ENCODE data around the gene ADK.
"Not testable (repeated sequence)": the region's sequence is repeated elsewhere in the genome, so short reads cannot be mapped to it uniquely, and the experiment has no call there.

The ADK gene

DNA sequence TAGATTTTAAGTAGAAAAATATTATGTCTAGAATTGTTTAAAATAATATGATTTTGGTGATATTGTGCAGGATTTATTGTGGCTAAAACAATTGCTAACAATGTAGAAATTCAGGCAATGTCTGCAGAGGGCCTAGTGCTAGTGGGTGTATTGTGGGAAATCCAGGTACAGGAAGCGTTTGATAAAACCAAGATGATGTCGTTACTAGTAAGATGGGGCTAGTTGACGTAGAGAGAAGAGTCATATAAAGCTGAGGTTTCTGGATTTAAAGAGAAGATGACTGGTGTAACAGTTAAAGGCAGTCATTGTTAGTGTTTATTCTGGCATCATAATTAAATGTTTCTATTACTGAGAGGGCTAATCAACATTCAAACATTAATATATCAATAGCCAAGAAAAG is 43.5 kb downstream of the ADK start:
- H3K9me3 ChIP-seq (ENCODE audit: control insufficient read depth, insufficient read depth, low read length): no peaks in the 10 kb centered on the region
- H3K4me1 ChIP-seq (ENCODE audit: control insufficient read depth, insufficient read depth, low read length): peaks cover 5% of the 10 kb centered on the region
- H3K36me3 ChIP-seq (ENCODE audit: control insufficient read depth, insufficient read depth, low read length): no peaks in the 10 kb centered on the region
- H3K4me3 ChIP-seq (ENCODE audit: low read depth, low read length): no peak overlapping the region
- H3K9ac ChIP-seq (ENCODE audit: low read depth, low read length): no peak overlapping the region
- H3K27me3 ChIP-seq (ENCODE audit: control insufficient read depth, insufficient read depth, low read length): no peaks in the 10 kb centered on the region

DNA sequence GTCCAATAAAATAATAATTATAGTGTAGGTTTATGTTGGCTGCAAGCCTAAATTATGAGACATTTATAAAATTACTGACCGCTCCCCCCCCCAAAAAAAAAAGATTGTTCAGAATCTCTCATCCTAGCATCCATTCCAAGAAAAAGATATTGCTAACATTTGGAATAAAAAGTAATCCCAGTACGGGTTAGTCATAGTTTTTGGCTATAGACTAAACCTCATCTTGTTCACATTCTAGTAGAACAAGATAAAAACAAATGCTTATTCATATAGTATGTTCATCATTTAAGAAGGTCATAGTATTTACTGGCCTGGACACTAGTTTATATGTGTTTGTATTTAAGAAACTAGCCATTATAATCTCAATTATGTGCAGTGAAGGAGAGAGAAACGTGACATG is 44.0 kb downstream of the ADK start:
- no peak overlapping the region for H3K9ac ChIP-seq (ENCODE audit: low read depth, low read length)
- no peak overlapping the region for H3K4me3 ChIP-seq (ENCODE audit: low read depth, low read length)
- H3K4me1 ChIP-seq (ENCODE audit: control insufficient read depth, insufficient read depth, low read length): peaks cover 5% of the 10 kb centered on the region
- H3K9me3 ChIP-seq (ENCODE audit: control insufficient read depth, insufficient read depth, low read length): no peaks in the 10 kb centered on the region
- no peaks in the 10 kb centered on the region for H3K36me3 ChIP-seq (ENCODE audit: control insufficient read depth, insufficient read depth, low read length)
- H3K27me3 ChIP-seq (ENCODE audit: control insufficient read depth, insufficient read depth, low read length): no peaks in the 10 kb centered on the region

DNA sequence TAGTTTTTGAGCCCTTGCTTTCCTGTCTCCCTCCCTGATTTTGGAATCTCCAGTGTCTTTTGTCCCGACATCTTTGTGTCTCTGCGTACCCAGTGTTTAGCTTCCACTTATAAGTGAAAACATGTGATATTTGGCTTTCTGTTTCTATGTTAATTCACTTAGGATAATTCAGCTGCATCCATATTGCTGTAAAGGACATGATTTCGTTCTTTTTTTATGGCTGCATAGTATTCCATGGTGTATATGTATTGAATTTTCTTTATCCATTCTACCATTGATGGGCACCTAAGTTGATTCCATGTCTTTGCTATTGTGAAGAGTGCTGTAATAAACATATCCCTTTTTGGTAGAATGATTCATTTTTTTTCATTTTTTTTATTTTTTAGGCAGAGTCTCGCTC is 48.3 kb downstream of the ADK start:
- Histone ChIP-seq H3K27me3 (ENCODE audit: control insufficient read depth, insufficient read depth, low read length) (no peaks in the 10 kb centered on the region), H3K9me3 (ENCODE audit: control insufficient read depth, insufficient read depth, low read length) (no peaks in the 10 kb centered on the region), H3K36me3 (ENCODE audit: control insufficient read depth, insufficient read depth, low read length) (no peaks in the 10 kb centered on the region)

DNA sequence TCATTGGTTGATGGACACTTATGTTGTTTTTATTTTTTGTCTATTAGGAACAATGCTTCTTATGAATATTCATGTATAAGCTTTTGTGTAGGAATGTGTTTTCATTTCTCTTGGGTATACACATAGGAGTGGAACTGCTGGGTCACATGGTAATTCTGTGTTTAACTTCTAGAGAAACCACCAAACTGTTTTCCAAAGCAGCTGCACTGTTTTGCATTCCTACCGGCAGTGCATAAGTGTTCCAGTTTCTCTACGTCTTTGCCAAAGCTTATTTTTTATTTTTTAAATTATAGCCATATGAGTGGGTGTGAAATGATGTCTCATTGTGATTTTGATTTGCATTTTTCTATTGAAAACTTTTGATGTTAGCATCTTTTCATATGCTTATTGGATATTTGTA is 51.3 kb downstream of the ADK start:
- H3K9me3 ChIP-seq (ENCODE audit: control insufficient read depth, insufficient read depth, low read length): no peaks in the 10 kb centered on the region

More for the DNA sequence above, 48.3 kb downstream of the ADK start:
- no peak overlapping the region for H3K4me3 ChIP-seq (ENCODE audit: low read depth, low read length)
- H3K4me1 ChIP-seq (ENCODE audit: control insufficient read depth, insufficient read depth, low read length): no peaks in the 10 kb centered on the region
- no peak overlapping the region for H3K9ac ChIP-seq (ENCODE audit: low read depth, low read length)

DNA sequence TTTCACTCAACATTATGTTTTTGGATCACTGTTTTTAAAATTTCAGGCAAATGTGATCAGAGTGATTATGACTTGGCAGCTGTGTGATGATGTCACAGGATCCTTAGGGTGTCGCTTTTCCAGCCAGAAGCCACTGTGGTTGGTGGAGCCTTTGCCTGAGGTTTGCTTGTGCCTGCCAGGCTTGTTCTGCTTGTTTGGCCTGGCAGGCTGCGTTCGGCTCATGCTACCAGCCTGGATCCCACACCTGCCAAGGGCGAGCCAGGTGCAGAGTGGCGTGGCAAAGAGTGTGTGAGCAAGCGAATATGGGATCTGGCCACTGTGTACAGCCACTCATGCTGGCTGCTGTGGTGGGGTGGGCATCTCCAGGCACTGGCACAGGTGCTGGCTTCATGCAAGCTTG is 55.7 kb downstream of the ADK start:
- no peaks in the 10 kb centered on the region for H3K36me3 ChIP-seq (ENCODE audit: control insufficient read depth, insufficient read depth, low read length)
- no peaks in the 10 kb centered on the region for H3K4me1 ChIP-seq (ENCODE audit: control insufficient read depth, insufficient read depth, low read length)
- H3K9me3 ChIP-seq (ENCODE audit: control insufficient read depth, insufficient read depth, low read length): no peaks in the 10 kb centered on the region
- H3K4me3 ChIP-seq (ENCODE audit: low read depth, low read length): no peak overlapping the region
- no peak overlapping the region for H3K9ac ChIP-seq (ENCODE audit: low read depth, low read length)
- no peaks in the 10 kb centered on the region for H3K27me3 ChIP-seq (ENCODE audit: control insufficient read depth, insufficient read depth, low read length)

More for the DNA sequence above, 51.3 kb downstream of the ADK start:
- no peaks in the 10 kb centered on the region for H3K36me3 ChIP-seq (ENCODE audit: control insufficient read depth, insufficient read depth, low read length)
- H3K4me1 ChIP-seq (ENCODE audit: control insufficient read depth, insufficient read depth, low read length): no peaks in the 10 kb centered on the region
- no peak overlapping the region for H3K9ac ChIP-seq (ENCODE audit: low read depth, low read length)
- no peaks in the 10 kb centered on the region for H3K27me3 ChIP-seq (ENCODE audit: control insufficient read depth, insufficient read depth, low read length)
- H3K4me3 ChIP-seq (ENCODE audit: low read depth, low read length): no peak overlapping the region

DNA sequence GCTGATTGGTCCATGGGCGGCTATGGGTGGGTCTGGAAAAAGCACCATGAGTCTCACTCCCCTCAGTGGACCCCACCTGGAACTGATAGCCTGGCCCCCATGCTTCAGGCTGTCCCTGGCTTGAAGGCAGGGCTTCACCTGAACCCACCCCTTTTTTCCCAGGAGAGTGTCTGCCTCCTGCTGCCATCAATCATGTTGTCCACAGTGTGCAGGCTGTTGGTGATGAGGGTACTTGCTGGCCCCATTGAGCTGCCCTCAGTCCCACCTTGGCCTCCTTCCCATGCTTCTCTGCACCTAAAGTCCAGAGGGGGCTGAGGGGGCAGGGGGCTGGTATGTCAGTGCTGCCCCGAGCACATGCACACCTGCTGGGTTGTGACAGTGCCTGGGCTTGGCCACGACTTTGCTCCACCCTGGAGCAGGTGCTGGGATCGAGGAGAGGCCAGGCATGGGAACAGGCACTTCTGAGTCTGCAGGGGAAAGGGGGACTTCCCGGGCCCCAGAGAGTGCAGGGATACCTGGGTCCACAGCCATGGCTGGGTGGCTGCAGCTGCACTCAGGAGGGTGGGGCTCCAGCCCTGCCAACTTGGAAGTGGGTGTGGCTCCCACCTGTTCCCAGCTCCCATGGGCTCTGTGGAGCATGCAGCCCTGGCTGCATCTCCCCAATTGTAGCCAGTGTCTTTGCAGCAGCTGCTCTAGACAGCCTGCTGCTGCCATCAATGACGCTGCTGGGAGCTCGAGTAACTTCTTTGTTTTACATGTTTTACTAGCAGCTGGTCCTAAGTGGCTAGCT is 56.9 kb downstream of the ADK start:
- Histone ChIP-seq H3K36me3 (ENCODE audit: control insufficient read depth, insufficient read depth, low read length) (no peaks in the 10 kb centered on the region), H3K27me3 (ENCODE audit: control insufficient read depth, insufficient read depth, low read length) (no peaks in the 10 kb centered on the region), H3K9me3 (ENCODE audit: control insufficient read depth, insufficient read depth, low read length) (no peaks in the 10 kb centered on the region), H3K4me3 (ENCODE audit: low read depth, low read length) (no peak overlapping the region), H3K4me1 (ENCODE audit: control insufficient read depth, insufficient read depth, low read length) (no peaks in the 10 kb centered on the region), H3K9ac (ENCODE audit: low read depth, low read length) (no peak overlapping the region)

DNA sequence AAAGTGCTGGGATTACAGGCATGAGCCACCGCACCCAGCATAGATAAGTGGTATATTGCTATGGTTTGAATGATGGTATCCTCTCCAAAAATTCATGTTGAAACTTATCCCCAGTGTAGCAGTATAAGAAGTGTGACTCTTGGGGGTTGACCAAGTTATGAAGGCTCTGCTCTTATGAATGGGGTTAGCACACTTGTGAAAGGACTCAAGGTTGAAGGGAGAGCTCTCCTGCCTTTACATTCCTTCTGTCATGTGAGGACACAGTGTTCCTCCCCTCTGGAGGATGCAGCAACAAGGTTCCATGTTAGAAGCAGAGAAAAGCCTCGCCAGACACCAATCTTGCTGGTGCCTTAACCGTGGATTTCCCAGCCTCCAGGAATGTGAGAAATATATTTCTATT is 58.0 kb downstream of the ADK start:
- Histone ChIP-seq H3K4me3 (ENCODE audit: low read depth, low read length) (no peak overlapping the region), H3K36me3 (ENCODE audit: control insufficient read depth, insufficient read depth, low read length) (no peaks in the 10 kb centered on the region), H3K27me3 (ENCODE audit: control insufficient read depth, insufficient read depth, low read length) (no peaks in the 10 kb centered on the region), H3K4me1 (ENCODE audit: control insufficient read depth, insufficient read depth, low read length) (no peaks in the 10 kb centered on the region), H3K9me3 (ENCODE audit: control insufficient read depth, insufficient read depth, low read length) (no peaks in the 10 kb centered on the region), H3K9ac (ENCODE audit: low read depth, low read length) (no peak overlapping the region)

DNA sequence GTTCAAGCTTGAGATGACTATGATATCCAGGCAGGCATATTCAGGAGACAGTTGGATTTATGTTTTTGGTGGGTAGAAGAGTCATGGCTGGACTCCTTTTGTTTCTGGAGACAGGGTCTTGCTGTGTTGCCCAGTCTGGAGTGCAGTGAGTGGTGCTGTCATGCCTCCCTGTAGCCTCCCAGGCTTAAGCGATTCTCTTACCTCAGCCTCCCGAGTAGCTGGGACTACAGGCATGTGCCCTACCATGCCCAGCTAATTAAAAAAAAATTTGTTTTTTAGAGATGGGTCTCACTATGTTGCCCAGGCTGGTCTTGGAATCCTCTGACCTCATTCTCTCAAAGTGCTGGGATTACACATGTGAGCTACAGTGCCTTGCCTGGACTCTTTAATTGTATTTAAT is 62.0 kb downstream of the ADK start:
- no peaks in the 10 kb centered on the region for H3K36me3 ChIP-seq (ENCODE audit: control insufficient read depth, insufficient read depth, low read length)
- no peak overlapping the region for H3K4me3 ChIP-seq (ENCODE audit: low read depth, low read length)
- no peaks in the 10 kb centered on the region for H3K4me1 ChIP-seq (ENCODE audit: control insufficient read depth, insufficient read depth, low read length)
- no peak overlapping the region for H3K9ac ChIP-seq (ENCODE audit: low read depth, low read length)
- H3K9me3 ChIP-seq (ENCODE audit: control insufficient read depth, insufficient read depth, low read length): peaks cover 4% of the 10 kb centered on the region
- no peaks in the 10 kb centered on the region for H3K27me3 ChIP-seq (ENCODE audit: control insufficient read depth, insufficient read depth, low read length)

DNA sequence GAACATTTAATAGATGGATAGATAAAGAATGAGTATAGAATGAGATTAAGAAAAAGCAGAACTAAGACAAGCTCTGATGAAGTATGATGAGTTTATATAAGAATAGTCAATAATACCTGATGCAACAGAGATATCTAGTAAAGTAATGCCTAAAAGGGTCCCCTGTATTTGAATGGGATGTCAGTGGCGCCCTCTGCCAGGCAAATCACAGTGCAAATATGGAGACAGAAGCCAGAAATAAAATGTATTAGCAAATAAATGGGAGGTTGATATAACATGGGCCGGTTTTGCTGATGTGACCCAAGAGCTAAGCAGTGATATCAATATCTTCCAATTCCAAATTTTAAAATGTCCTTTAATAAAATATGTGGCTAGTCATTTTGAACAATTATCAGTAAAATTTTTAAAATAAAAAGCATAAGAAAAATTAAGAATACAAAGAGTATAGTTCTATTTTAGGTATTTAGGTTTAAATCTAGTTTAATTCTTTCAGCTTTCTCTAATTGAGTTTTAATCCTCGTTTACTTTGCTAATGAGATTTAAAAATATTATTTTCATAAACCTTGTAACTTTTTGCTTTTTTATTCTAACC is 62.6 kb downstream of the ADK start:
- Histone ChIP-seq H3K9ac (ENCODE audit: low read depth, low read length) (no peak overlapping the region), H3K27me3 (ENCODE audit: control insufficient read depth, insufficient read depth, low read length) (no peaks in the 10 kb centered on the region)

DNA sequence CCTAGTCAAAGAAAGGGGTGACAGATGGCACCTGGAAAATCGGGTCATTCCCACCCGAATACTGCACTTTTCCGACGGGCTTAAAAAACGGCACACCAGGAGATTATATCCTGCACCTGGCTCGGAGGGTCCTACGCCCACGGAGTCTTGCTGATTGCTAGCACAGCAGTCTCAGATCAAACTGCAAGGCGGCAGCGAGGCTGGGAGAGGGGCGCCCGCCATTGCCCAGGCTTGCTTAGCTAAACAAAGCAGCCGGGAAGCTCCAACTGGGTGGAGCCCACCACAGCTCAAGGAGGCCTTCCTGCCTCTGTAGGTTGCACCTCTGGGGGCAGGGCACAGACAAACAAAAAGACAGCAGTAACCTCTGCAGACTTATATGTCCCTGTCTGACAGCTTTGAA is 66.1 kb downstream of the ADK start:
- not testable (repeated sequence) for H3K27me3 ChIP-seq (ENCODE audit: control insufficient read depth, insufficient read depth, low read length)

More for the DNA sequence above, 62.6 kb downstream of the ADK start:
- H3K4me3 ChIP-seq (ENCODE audit: low read depth, low read length): no peak overlapping the region
- peaks cover 4% of the 10 kb centered on the region for H3K9me3 ChIP-seq (ENCODE audit: control insufficient read depth, insufficient read depth, low read length)
- H3K36me3 ChIP-seq (ENCODE audit: control insufficient read depth, insufficient read depth, low read length): no peaks in the 10 kb centered on the region
- H3K4me1 ChIP-seq (ENCODE audit: control insufficient read depth, insufficient read depth, low read length): no peaks in the 10 kb centered on the region

DNA sequence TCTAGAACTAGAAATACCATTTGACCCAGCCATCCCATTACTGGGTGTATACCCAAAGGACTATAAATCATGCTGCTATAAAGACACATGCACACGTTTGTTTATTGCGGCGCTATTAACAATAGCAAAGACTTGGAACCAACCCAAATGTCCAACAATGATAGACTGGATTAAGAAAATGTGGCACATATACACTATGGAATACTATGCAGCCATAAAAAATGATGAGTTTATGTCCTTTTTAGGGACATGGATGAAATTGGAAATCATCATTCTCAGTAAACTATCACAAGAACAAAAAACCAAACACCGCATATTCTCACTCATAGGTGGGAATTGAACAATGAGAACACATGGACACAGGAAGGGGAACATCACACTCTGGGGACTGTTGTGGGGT is 71.4 kb downstream of the ADK start:
- H3K4me1 ChIP-seq (ENCODE audit: control insufficient read depth, insufficient read depth, low read length); H3K9ac ChIP-seq (ENCODE audit: low read depth, low read length); H3K36me3 ChIP-seq (ENCODE audit: control insufficient read depth, insufficient read depth, low read length); H3K4me3 ChIP-seq (ENCODE audit: low read depth, low read length); H3K27me3 ChIP-seq (ENCODE audit: control insufficient read depth, insufficient read depth, low read length); H3K9me3 ChIP-seq (ENCODE audit: control insufficient read depth, insufficient read depth, low read length): not testable (repeated sequence)

More for the DNA sequence above, 66.1 kb downstream of the ADK start:
- H3K36me3 ChIP-seq (ENCODE audit: control insufficient read depth, insufficient read depth, low read length); H3K4me1 ChIP-seq (ENCODE audit: control insufficient read depth, insufficient read depth, low read length); H3K9ac ChIP-seq (ENCODE audit: low read depth, low read length); H3K4me3 ChIP-seq (ENCODE audit: low read depth, low read length); H3K9me3 ChIP-seq (ENCODE audit: control insufficient read depth, insufficient read depth, low read length): not testable (repeated sequence)

DNA sequence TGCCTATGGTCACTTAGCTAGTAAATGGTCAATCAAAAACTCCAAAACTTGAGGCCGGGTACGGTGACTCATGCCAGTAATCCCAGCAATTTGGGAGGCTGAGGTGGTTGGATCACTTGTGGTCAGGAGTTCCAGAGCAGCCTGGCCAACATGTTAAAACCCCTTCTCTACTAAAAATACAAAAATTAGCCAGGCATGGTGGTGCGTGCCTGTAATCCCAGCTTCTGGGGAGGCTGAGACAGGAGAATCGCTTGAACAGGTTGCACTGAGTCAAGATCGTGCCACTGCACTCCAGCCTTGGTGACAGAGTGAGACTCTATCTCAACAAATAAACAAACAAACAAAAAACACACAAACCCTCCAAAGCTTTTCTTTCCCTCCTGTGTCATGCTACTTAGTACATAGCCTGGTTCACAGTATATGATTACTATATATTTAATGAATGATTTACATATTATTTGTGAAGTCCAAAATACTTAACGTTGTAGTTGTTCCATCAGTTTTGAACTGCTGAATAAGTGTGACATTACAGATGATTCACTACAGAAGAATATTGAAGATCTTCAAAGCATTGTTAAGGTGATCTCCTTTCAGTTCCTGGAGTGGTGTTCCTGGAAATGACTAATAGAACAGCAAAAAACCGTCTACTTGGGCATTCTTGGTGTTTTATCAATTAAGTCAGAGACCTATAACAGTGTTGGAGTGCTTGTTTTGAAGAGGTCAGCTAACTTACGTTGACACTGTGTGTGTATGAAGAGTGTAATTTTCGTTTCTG is 72.9 kb downstream of the ADK start:
- no peaks in the 10 kb centered on the region for H3K27me3 ChIP-seq (ENCODE audit: control insufficient read depth, insufficient read depth, low read length)
- H3K9me3 ChIP-seq (ENCODE audit: control insufficient read depth, insufficient read depth, low read length): no peaks in the 10 kb centered on the region
- no peak overlapping the region for H3K9ac ChIP-seq (ENCODE audit: low read depth, low read length)
- no peaks in the 10 kb centered on the region for H3K36me3 ChIP-seq (ENCODE audit: control insufficient read depth, insufficient read depth, low read length)
- no peaks in the 10 kb centered on the region for H3K4me1 ChIP-seq (ENCODE audit: control insufficient read depth, insufficient read depth, low read length)
- H3K4me3 ChIP-seq (ENCODE audit: low read depth, low read length): no peak overlapping the region

Measured in iPS-15b (cell line).